Measurements from ENCODE around the gene TOP1.

Gene TOP1

DNA sequence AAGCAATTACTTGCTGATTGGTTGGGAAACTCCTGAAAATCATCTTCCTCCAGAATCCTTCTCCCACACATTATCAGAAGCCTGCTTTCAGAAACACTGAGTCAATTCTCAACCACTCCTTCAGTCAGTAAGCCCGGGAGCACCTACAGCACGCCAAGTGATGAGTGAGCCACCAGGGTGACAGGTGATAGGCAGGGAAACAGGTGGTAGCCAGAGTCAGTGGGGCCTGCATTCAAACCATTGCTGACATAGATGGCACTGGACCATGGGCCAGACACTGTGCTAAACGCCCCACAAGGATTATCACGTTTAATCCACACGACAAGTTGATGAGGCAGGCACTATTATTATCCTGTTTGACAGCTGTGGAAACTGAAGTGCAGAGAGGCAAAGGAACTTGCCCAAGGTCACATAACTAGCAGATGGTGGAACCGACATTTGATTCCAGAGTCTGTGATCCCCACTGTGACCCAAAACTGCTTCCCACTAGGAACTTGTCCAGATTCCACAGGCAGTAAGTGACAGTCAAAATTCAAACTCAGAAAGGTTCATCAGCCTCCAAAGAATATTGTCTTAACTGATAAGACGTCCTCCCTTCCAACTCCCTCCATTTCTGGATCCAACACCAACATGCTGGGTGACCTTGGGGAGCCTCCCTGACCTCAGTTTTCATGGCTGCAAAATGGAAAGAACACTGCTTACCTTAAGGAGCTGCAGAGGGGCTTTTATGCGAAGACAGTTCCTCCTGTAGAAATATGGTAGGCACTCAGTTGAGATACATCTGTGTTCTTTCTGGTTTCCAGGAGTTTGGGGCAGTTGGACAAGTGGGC is 23.9 kb upstream of the TOP1 start:
- DNase-seq = no peak

DNA sequence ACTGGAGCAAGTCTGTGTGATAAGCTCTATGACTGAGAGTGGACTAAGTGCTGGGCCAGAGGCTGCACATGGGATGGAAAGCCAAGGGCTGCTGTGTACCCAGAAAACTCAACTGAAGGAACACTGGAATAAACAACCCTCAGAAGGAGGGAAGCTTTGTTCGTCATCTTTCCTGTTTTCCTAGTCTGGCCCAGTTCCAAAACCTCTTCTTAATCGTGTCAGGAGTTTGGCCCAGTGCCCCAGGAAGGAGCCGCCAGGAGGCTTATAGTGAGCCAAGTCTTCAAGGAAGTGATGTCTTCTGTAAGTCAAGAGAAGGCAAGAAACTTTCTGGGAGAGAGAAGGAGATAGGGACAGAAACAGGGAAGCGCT is 23.3 kb upstream of the TOP1 start:
- DNase-seq = no peak

DNA sequence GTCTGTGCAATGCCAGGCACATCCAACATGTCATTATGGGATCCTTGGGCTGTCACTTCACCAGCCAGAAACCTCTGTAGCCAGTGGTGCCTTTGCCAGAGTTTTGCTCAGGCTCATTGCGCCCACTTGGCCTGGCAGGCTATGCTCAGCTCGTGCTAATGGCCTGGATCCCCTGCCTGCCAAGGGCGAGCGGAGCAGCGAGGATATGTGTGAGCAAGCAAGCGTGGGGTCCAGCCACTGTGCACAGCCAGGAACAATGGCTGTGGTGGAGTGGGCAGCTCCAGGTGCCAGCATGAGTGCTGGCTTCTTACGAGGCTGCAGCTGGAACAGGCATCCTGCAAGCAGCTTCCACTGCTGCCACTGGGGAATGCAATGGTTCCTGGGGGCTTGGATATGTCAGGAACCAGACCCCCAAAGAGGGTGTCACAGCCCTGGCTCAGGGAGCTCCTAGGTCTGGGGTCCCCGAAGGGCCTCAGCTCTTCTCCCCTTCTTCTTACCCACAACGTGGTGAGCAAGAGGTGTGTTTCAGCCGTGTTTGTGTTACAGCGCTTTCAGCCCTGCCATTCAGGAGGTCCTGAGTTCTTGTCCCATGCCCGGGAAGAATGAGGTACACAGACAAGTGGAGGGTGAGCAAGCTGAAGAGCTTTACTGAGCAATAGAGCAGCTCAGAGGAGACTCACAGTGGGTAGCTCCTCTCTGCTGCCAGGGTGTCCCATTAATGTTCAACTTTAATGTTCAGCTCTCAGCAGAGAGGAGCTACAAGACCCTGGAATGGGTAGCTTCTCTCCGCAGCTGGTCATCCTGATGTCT is 22.3 kb upstream of the TOP1 start:
- no peak for DNase-seq

DNA sequence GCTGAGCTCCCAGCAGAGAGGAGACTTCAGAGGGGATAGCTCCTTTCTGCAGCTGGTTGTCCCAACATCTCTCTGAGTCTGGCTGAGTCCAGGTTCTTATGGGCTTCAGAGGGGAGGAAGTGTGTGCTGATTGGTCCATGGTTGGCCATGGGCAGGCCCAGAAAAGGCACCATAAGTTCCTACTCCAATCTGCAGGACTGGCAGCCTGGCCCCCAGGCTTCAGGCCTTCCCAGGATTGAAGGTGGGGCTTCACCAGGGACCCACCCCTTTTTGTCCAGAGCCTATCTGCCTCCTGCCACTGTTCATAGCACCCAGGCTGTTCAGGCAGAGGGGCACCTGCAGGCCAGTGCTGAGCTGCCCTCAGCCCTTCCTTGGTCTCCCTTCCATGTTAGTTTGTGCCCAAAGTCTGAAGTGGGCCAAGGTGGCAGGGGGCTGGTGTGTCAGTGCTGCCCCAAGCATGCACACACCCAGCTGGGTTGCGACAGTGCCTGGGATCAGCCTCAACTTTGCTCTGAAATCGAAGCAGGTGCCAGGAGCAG is 21.6 kb upstream of the TOP1 start:
- no peak for DNase-seq

DNA sequence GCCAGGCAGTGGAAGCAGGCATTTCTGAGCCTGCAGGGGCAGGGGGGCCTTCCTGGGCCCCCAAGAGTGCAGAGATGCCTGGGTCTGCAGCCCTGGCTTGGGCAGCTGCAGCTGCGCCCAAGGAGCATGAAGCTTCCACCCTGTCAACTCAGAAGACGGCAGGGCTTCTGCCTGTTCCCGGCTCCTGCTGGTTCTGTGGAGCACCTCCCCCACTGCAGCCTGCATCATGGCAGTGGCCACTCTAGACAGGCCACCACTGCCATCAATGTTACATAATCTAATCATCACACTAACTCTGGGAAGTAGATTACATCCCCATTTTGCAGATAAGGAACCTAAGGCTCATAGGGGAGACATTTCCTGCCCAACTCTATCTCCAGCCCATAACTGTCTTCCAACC is 21.1 kb upstream of the TOP1 start:
- no peak for DNase-seq

DNA sequence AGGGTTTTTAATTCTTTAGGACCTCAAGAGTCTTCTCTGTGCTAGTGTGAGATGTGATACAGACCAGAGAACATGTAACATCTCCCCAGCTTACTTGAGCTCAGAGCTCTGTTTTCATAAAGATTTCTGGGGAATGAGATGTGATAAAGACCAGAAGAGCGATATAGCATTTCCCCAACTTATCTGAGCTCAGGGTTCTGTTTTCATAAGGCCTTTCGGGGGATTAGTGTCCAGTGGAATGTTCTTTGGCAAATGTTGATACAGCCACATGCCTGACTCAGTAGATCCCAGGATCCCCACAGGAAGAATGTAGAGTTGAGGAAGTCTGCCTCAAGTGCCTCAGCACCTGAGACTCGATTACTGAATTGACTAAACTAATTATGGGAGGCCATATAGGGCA is 18.7 kb upstream of the TOP1 start:
- DNase-seq = no peak

DNA sequence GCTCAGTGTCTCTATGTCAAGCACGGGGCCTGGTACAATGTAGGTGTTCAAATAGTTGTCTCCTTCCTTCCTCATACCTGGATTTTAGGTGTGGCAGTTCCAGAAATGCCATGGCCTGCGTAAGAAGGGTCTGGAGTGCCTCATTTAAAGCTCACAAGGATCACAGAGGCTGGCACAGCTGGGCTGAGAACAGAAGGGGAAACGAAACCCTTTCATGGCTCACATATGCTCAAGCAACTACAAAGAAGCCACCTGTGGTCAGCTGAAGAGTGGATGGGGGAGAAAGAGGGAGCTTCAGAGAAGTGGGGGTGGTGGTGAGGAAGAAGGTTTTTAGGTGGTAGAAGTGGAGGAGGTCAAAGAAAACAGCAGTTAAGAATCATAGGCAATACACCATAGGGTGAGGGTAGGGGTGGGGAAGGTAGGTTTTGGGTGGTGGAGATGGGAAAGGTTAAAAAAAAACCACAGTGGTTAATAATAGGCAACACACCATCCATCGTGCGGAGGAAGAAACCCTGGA is 17.0 kb upstream of the TOP1 start:
- DNase-seq = no peak

DNA sequence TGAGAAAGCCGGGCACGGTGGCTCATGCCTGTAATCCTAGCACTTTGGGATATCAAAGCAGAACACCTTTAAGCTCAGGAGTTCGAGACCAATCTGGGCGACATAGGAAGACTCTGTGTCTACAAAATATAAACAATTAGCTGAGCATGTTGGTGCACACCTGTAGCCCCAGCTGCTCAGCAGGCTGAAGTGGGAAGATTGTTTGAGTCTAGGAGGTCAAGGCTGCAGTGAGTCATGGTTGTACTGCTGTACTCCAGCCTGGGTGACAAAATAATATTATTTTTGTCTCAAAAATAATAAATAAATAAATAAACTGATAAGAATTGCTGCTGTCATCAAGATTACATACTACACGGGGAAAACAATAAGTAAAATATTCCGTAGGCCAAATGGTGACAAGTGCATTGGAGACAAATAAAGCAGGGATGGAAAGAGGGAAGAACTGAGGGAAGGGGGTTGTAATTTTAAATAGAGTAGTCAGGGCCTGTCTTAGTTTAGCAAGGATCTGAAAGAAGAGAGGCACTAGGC is 14.0 kb upstream of the TOP1 start:
- no peak for DNase-seq

DNA sequence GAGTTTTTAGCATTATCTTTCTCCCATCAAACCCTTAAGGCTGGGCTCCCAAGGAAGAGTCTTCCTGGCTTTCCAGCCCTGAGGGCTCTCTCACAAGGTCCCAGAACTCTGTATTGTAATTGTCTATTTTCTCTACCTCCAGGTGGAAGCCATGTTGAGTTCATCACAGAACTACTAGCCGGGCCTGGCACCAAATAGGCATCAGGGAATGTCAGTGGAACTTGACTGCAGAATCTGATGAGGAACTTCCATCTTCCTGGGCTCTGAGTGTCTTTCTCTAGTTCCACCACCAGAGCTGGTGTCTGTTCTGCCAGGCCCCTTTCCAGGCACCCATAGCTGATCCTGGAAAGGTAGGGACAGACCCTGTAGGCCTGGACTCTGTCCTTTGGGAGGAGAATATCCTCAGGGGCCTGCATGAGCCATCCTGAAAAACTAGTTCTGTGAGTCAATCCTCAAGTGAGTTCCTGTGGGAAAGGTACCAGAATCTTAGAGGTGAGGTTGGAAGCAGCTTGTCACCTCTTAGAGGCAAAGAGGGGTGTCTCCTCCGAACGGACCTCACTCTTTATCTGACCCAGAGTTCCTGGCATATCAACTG is 11.1 kb upstream of the TOP1 start:
- DNase-seq = peak; percentile 88

DNA sequence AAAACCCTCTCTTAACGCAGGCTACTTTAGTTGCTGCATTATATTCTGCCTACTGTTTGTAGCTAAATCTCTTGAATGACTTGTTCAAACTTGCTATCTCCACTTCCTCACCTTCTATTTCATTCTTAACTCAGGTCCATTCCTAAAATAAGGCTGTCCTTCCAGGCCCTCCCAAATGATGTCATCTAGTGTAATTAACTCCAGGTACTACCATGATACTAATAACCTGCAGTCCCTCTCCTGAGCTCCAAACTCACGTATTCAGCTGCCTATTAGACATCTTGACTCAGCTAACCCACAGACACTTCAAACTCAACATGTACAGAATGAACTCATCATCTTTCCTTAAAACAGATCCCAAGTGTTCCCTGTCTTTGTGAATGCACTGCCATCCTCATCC is 10.5 kb upstream of the TOP1 start:
- DNase-seq = no peak

DNA sequence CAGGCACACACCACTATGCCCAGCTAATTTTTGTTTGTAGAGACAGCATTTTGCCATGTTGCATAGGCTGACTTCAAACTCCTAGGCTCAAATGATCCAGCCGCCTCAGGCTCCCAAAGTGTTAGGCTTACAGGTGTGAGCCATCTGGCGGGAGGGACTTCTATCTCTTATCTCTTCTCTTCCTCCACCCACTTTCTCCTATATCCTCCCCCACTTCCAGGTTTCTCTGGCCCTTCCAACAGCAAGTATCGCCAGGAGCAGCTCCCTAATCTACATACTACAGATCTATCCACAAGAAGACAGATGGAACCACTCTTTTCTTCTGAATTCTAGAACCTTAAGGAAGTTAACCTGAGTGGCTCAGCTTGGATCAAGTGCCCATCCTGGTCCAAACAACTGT is 5.1 kb upstream of the TOP1 start:
- no peak for DNase-seq

DNA sequence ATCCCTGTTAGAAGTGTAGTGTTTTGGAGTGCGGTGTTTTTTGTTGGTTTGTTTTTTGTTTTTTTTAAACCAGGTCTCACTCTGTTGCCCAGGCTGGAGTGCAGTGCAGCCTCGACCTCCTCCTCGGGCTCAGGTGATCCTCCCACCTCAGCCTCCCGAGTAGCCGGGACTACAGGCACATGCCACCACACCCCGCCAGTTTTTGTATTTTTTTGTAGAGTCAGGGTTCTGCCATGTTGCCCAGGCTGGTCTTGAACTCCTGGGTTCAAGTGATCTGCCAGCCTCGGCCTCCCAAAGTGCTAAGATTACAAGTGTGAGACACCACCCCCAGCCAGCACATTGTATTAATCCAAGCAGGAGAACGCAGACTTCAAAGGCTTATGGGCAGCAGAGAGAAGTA is 1.3 kb upstream of the TOP1 start:
- DNase-seq = no peak

DNA sequence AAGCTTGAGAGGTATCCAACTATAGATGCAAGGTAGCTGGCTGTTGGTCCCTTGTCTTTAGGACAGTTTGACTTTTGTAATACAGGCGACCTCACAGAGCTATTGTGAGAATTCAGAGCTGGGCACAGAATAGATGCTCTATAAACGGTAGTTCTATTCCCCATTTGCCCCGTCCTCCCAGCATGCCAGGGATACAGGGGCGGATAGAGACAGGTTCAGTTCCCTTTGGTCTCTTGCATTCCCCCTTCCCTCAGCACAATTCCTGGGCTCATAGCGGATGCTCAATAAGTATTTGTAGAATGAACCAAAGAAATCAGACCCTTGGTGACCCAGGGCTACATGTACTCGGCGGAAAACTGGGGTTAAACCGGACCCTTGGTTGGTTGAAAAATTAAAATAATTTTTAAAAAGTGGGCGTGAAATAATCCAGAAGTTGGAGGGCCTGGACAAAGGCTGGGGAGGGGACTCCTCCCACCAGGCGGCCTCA is 707 bp upstream of the TOP1 start:
- DNase-seq = no peak

DNA sequence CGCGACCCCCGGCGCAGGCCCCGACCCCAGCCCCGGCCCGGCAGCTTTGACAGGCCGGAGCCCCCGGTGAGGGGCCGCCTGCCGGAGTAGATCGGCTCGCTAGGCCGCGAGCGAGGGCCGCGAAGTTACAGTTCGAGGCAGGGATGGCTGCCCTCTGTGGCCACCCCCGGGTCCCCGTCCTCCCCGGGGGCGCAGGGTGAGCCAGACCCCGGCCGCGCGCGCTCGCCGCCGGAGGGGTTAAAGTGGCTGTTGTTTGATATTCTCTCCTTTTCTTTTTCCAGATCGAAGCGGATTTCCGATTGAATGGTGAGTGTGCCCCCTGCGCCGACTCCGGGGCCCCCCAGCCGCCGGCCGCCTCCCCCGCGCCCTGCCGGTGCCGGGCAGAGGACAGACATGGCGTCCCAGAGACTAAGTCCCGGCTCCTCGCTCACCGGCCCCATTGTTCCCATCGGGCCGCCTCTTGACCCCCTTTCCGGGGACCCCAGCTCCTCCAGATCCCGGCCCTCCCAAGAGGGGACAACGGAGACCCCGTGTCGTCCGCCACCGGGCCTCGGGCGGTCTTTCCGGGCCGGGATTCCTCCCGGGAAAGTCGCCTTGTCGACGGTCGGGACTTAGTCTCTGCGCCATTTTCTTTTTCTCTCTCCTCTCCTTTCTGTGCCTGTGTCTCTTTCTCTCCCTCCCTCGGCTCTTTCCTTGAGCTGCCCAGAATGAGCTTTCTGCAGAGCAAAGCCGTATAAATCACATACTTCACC is 704 bp downstream of the TOP1 start:
- no peak for DNase-seq

DNA sequence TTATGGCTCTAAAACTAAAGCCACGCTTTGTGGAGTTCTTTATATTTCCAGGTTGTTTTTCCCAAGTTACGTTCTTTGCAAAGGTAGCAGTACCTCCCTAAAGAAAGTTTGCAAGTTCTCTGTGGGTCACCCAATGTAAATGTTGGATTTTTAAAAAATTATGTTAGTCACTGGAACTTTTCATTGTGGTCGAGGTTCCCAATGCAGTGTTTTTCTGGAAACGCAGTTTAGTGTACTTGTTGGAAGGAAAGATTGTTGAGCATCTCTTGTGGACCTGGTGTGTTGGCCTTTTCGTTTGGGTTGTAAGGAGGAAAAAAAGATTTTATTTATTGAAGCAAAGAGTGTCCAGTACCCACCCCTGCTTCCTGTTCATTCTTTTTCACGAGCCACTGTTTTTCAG is 1.4 kb downstream of the TOP1 start:
- DNase-seq = no peak

DNA sequence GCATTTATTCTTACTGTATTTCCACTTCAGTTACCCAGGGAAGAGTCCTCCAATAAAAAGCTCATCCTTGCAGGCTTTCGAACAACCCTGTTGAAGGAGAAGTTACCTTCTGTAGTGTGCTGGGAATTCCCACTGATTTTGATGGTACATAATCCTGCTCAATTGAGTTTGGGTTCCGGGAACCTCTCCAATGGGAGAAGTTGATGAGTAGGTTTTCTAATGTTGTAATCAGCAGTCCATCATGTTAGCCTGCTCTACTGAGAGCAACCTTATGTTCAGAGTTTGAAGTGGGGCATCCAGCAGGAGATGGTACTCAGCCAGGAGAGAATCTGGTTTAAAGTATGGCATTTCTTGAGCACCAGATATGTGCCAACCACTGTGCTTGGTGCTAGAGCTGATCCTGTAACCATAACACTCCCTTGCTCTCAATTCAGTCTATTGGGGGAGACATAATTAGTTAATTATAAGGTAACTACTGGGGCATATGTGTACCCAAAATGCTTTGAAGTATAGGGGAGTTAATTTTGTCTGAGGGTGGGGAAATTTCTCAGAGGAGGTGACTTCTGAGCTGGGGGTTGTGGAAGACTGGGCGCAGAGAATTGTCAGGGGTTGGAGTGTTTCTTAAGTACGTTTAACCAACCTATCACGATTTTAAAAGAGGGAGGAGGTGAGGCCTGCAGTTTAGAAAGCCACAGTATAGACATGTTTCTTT is 2.1 kb downstream of the TOP1 start:
- DNase-seq = no peak

DNA sequence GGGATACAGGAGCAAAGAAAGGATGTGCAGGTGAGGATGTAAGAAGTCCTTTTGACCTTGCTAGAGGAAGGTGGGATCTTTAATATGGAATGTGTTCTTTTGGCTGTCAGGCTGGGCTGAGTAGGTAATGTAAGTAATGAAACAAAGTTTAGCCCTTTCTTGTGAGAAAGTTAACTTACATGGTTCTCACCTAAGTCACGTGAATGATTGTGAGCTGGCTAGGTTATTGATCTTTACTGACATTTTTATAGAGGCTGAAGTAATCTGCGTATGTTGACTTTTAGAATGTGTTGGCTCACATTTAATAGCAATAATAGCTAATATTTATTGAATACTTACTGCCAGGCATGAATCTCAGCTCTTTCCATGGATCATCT is 2.6 kb downstream of the TOP1 start:
- DNase-seq = no peak

DNA sequence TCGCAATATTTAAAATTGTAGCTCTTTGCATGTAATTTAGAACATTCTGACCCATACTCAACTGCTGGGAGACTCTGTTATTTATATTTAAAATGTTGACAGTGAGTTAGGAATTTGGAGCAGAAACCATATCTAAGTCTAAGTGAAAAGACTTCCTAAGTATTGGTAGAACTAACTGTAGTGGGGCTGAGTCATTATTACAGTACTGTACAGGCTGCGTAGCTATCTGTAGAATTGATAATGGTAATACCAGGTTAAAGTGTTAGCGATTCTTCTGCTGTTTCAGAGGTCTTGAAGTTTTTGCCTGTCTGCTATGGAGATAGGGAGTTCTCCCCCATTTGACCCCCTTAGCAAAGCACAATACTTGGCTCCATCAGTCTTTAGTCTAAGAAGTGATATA is 3.6 kb downstream of the TOP1 start:
- no peak for DNase-seq

DNA sequence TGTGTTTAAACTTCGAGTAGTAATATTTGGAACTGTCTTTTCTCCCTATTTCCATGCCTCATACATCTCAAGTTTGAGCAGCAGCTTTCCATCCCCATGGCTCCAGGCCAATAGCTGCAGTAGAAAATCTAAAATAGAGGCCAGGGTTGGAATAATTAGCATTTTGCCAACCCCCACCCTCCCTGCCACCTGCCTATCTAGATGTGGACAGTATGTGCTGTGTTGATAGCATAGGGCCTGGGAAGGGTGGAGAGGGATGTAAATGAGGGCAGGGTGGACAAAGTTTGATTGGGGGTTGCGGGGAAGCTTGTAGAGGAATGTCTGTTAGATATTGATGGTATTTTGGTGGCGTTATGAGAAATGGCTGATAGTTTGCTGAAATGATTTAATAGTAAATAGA is 5.6 kb downstream of the TOP1 start:
- no peak for DNase-seq

DNA sequence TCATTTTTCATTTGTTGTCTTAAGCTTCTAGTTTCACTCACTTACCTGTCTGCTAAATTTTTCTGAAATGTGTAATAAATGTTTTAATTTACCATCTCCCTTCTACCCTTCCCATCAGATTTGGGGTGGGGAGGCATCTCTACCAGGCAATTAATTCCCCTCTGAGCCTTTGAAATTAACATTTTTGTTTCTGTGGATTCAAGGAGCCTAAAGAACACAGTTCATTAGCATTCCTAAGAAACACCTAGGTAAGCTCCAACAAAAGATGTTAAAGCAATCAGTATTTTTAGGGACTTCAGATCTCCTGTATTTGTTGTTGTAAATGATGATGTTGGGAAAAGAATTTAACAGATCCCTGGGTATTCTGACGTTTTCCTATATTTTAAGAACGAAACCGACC is 6.6 kb downstream of the TOP1 start:
- no peak for DNase-seq

DNA sequence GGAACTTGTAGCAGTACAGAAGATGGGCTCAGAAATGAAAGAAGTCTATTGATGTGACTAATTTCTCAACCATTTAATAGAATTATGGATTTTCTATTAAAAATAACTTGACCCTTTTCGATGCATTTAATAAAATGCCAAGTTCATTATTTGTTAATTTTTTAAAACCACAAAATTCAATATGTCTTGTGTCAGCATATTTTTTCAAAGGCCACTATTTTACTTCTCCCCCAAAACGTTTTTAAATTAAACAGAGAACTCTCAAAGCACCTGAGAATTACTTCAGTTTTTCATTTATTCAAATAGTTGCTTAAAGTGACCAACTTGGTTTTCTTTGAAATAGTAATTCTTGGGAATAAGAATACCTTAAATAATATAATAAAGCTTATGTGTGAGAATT is 8.6 kb downstream of the TOP1 start:
- DNase-seq = no peak

All from islet precursor cell (in vitro differentiated cells).